Small intestine (tissue), 7 donors: ENCODE data around the gene EIPR1. TPM values are rescaled to one million over a fixed set of nuclear protein-coding genes. Genes with fewer than 3 reads are reported as not detected.

Experiments used
- DNase-seq, 2 donors: peaks; one replicate each; pipeline versions ENCODE4 v3.0.0 to v3.0.0-alpha.2; 2013
- FAIRE-seq: peaks from 2 replicates; lab custom pipeline; 2012; peaks lifted over from hg19 to GRCh38; lab: Jason Lieb, UNC
- H3K27ac ChIP-seq, 3 donors: one replicate each; pipeline ENCODE4 v1.5.1; 2013; ENCODE audit warnings: low read length in 2 of 3, mild to moderate bottlenecking in 2 of 3, control low read depth in 1 of 3, inconsistent platforms in 1 of 3, low read depth in 1 of 3, moderate library complexity in 1 of 3
- H3K27me3 ChIP-seq, 3 donors: one replicate each; pipeline ENCODE4 v1.6.1; 2013; ENCODE audit warnings: low read length in 3 of 3, inconsistent platforms in 1 of 3; ENCODE audit not compliant: control insufficient read depth in 3 of 3, insufficient read depth in 3 of 3
- H3K36me3 ChIP-seq, 3 donors: one replicate each; pipeline ENCODE4 v1.6.1; 2013; ENCODE audit warnings: low read length in 3 of 3, inconsistent platforms in 1 of 3, low read depth in 1 of 3, mild to moderate bottlenecking in 1 of 3, moderate library complexity in 1 of 3; ENCODE audit not compliant: control insufficient read depth in 3 of 3, insufficient read depth in 2 of 3
- H3K4me1 ChIP-seq, 3 donors: one replicate each; pipeline ENCODE4 v1.6.1; 2013; ENCODE audit warnings: low read length in 2 of 3, inconsistent platforms in 1 of 3, low read depth in 1 of 3, mild to moderate bottlenecking in 1 of 3, moderate library complexity in 1 of 3; ENCODE audit not compliant: control insufficient read depth in 3 of 3, insufficient read depth in 2 of 3
- H3K4me3 ChIP-seq, 3 donors: one replicate each; pipeline ENCODE4 v1.5.1; 2013; ENCODE audit warnings: low read length in 3 of 3, control low read depth in 1 of 3, inconsistent platforms in 1 of 3, low read depth in 1 of 3, mild to moderate bottlenecking in 1 of 3, moderate library complexity in 1 of 3
- H3K9me3 ChIP-seq, 2 donors: one replicate each; pipeline ENCODE4 v1.6.1; 2013; ENCODE audit warnings: low read depth in 1 of 2, low read length in 1 of 2; ENCODE audit not compliant: control insufficient read depth in 2 of 2, insufficient read depth in 1 of 2
- WGBS, 3 donors: extraction: QIAGEN DNeasy Blood & Tissue Kit; methylation state at CpG; one replicate each; pipeline ENCODE4 v1.1.7; 2013; 5-methylcytosine and 5-hydroxymethylcytosine counted together
- polyA plus RNA-seq, 4 donors: library from polyadenylated mRNA; stranded (reverse) in 3 of 4; unstranded in 1 of 4; fragments of 200-250 nt in 3 of 4; fragments of 120-200 nt in 1 of 4; gene quantifications; one replicate each; pipeline versions ENCODE4 v1.2.1 to v1.2.3, GENCODE V29; 2013
- donor health status: healthy with polysubstance abuse.
- donor health status: control.
- donor health status: control.
- donor health status: Bipolar disorder and iron deficiency.
- donor health status: healthy.

Gene EIPR1
- polyA plus RNA-seq, 4 donors: 16.8 to 28.5 (median 19.5) TPM

DNA sequence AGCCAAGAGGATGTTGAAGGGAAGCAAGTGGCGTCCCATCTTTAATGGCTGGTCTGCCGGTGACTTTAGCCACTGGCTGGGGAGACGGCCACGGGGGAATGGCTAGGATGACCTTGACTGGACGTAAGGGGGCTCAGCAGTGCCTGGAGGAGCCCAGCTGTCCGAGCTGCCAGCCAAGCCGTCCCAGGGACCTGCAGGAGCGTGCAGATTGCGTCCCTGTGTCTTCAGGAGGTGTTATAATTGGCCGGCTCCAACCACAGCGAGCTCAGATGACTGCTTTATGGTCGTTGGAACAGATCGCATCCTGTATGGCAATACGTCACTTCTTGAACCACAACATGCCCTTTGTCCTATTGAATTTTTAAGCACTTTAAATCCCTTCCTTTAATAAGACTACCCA lies 204.6 kb downstream of the EIPR1 start:
- H3K27ac ChIP-seq: peak overlapping the region in 1 of 3 donors; percentile 17
- FAIRE-seq (no peak), DNase-seq (no peak)
- H3K4me3 ChIP-seq: no peak overlapping the region
- H3K9me3 ChIP-seq: no peaks in the 10 kb centered on the region
- H3K4me1 ChIP-seq: no peaks in the 10 kb centered on the region
- peaks cover 0 to 66% (median 0%) of the 10 kb centered on the region in 3 donors for H3K36me3 ChIP-seq
- no peaks in the 10 kb centered on the region for H3K27me3 ChIP-seq
- 49 to 72% (median 65%) methylated on average over 14 of the region's 14 CpGs for WGBS, 3 donors

DNA sequence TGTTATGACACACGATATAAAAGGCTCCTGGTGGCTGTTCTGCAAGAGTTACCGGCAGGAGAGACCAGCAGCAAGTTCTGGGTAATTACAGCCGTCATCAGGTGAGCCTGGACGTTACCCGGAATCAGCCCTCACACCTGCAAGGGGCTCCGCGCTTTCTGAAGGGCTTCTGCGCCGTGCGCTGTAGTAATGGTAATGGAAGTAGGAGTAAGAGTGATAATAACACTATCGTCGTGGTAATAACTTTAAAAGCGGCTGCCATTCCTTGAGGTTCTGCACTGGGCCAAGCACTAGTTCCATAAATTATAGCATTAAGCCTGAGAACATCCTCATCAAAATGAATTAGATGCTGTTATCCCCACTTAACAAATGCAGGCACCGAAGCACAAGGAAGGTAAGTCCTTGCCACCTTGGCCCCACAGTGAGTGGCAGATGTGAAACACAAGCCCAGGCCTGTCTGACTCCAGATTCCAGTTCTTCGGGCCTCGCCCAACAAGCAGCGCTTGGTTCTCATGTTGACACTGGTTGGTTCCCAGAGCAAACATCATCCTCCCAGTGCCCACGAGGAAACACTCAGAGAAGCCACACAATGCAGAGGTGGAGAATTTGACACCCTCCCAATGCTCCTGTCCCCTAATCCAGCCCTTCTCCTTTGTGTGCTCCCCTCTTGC lies 205.2 kb downstream of the EIPR1 start:
- no peaks in the 10 kb centered on the region for H3K9me3 ChIP-seq
- FAIRE-seq: no peak
- no peaks in the 10 kb centered on the region for H3K27me3 ChIP-seq
- H3K4me3 ChIP-seq: no peak overlapping the region
- WGBS, 3 donors: 88 to 94% (median 91%) methylated on average over 18 of the region's 18 CpGs
- no peak overlapping the region for H3K27ac ChIP-seq
- H3K4me1 ChIP-seq: no peaks in the 10 kb centered on the region
- peaks cover 0 to 64% (median 0%) of the 10 kb centered on the region in 3 donors for H3K36me3 ChIP-seq
- DNase-seq: peak in 1 of 2 donors; percentile 11

DNA sequence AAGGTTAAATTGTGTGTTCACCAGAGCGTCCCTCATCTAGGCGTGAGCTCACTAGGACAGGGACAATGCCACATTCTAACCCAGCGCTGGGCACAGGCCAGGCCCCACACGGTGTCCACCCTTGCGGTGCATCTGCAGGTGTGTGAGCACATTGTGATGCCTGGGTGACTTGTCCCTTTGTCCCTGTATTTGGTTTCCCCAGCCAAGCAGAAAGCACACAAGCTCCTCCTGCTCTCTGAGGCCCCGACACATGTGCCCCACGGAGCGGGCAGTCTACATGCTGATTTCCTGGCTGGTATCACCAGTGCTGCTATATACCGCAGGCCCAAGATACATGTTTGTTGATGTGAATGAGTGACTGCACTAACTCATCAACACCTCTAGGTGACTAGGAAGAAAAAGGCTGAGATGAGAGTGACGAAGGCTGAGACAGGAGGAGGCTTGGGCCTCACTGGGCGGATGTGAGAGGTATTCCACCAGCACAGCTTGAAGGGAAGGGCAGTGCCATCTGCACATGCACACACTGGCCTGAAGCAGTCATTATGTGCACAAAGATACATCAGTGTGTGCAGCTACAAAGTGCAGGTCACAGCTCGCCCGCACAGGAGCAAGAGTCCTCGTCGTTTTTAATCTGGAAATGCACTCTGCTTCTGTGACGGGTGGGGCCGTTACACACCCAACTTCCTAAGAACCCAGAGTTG lies 205.9 kb downstream of the EIPR1 start:
- Histone ChIP-seq H3K27ac (no peak overlapping the region), H3K27me3 (no peaks in the 10 kb centered on the region), H3K4me3 (no peak overlapping the region), H3K9me3 (no peaks in the 10 kb centered on the region), H3K36me3 (peaks cover 0 to 60% (median 0%) of the 10 kb centered on the region in 3 donors), H3K4me1 (no peaks in the 10 kb centered on the region)
- no peak for FAIRE-seq
- WGBS, 3 donors: 81 to 86% (median 86%) methylated on average over 17 of the region's 17 CpGs
- no peak for DNase-seq

GRCh38 chr2:3170792-3171455 lies 206.7 kb downstream of the EIPR1 start:
- Histone ChIP-seq H3K4me1 (no peaks in the 10 kb centered on the region), H3K27me3 (no peaks in the 10 kb centered on the region), H3K4me3 (no peak overlapping the region), H3K36me3 (peaks cover 0 to 55% (median 0%) of the 10 kb centered on the region in 3 donors), H3K9me3 (peaks cover 0 to 5% of the 10 kb centered on the region in 2 donors), H3K27ac (no peak overlapping the region)
- no peak for DNase-seq
- WGBS, 3 donors: 93 to 94% (median 93%) methylated on average over 29 of the region's 29 CpGs
- FAIRE-seq: no peak

- H3K36me3 ChIP-seq: peaks cover 0 to 39% (median 0%) of the 10 kb centered on the region in 3 donors
- 72 to 82% (median 77%) methylated on average over 20 of the region's 20 CpGs for WGBS, 3 donors
- no peak overlapping the region for H3K4me3 ChIP-seq
- no peak for FAIRE-seq
- no peak overlapping the region for H3K27ac ChIP-seq
- no peak for DNase-seq
- no peaks in the 10 kb centered on the region for H3K4me1 ChIP-seq
- no peaks in the 10 kb centered on the region for H3K27me3 ChIP-seq
- H3K9me3 ChIP-seq: peaks cover 0 to 7% of the 10 kb centered on the region in 2 donors
Measured at GRCh38 chr2:3169106-3169870, 208.3 kb downstream of the EIPR1 start.

GRCh38 chr2:3168230-3168891 lies 209.3 kb downstream of the EIPR1 start:
- no peak overlapping the region for H3K4me3 ChIP-seq
- 77 to 87% (median 82%) methylated on average over 17 of the region's 17 CpGs for WGBS, 3 donors
- peaks cover 0 to 11% of the 10 kb centered on the region in 2 donors for H3K9me3 ChIP-seq
- DNase-seq (no peak), FAIRE-seq (no peak)
- no peaks in the 10 kb centered on the region for H3K4me1 ChIP-seq
- H3K27ac ChIP-seq: no peak overlapping the region
- H3K36me3 ChIP-seq: peaks cover 0 to 36% (median 0%) of the 10 kb centered on the region in 3 donors
- H3K27me3 ChIP-seq: no peaks in the 10 kb centered on the region

GRCh38 chr2:3163401-3163800 lies 214.2 kb downstream of the EIPR1 start:
- Histone ChIP-seq H3K27me3 (no peaks in the 10 kb centered on the region), H3K4me3 (no peak overlapping the region), H3K9me3 (peaks cover 0 to 31% of the 10 kb centered on the region in 2 donors), H3K27ac (no peak overlapping the region), H3K36me3 (peaks cover 0 to 18% (median 0%) of the 10 kb centered on the region in 3 donors), H3K4me1 (no peaks in the 10 kb centered on the region)
- FAIRE-seq: no peak
- WGBS, 3 donors: 94 to 99% (median 96%) methylated on average over 2 of the region's 2 CpGs
- no peak for DNase-seq
